ENCODE measurements around the gene STKLD1.
"Not testable (repeated sequence)": the region's sequence is repeated elsewhere in the genome, so short reads cannot be mapped to it uniquely, and the experiment has no call there.

Gene STKLD1

GRCh38 chr9:133389025-133389557 lies 12.9 kb downstream of the STKLD1 start:
- DNase-seq: no peak

GRCh38 chr9:133389562-133389961 lies 13.4 kb downstream of the STKLD1 start:
- DNase-seq: no peak

GRCh38 chr9:133390713-133391112 lies 14.5 kb downstream of the STKLD1 start:
- DNase-seq: no peak

- DNase-seq: not testable (repeated sequence)
Measured at GRCh38 chr9:133391449-133391848, 15.3 kb downstream of the STKLD1 start.

- not testable (repeated sequence) for DNase-seq
Measured at GRCh38 chr9:133392308-133392707, 16.1 kb downstream of the STKLD1 start.

- no peak for DNase-seq
Measured at GRCh38 chr9:133393399-133393798, 17.2 kb downstream of the STKLD1 start.

GRCh38 chr9:133394687-133395271 lies 18.6 kb downstream of the STKLD1 start:
- no peak for DNase-seq

- no peak for DNase-seq
Measured at GRCh38 chr9:133396952-133397351, 20.8 kb downstream of the STKLD1 start.

- no peak for DNase-seq
Measured at GRCh38 chr9:133397370-133397769, 21.2 kb downstream of the STKLD1 start.

- DNase-seq: no peak
Measured at GRCh38 chr9:133397895-133398294, 21.7 kb downstream of the STKLD1 start.

GRCh38 chr9:133400292-133400691 lies 24.1 kb downstream of the STKLD1 start:
- DNase-seq: no peak

GRCh38 chr9:133401588-133401987 lies 25.4 kb downstream of the STKLD1 start:
- no peak for DNase-seq

GRCh38 chr9:133402689-133403088 lies 26.5 kb downstream of the STKLD1 start:
- no peak for DNase-seq

- peak; percentile 66 for DNase-seq
Measured at GRCh38 chr9:133403766-133404453, 27.7 kb downstream of the STKLD1 start.

- DNase-seq: no peak
Measured at GRCh38 chr9:133404454-133405002, 28.4 kb downstream of the STKLD1 start.

- DNase-seq: no peak
Measured at GRCh38 chr9:133405508-133406438, 29.6 kb downstream of the STKLD1 start.

- DNase-seq: peak; percentile 88
Measured at GRCh38 chr9:133406480-133407307, 30.5 kb downstream of the STKLD1 start.

- DNase-seq: no peak
Measured at GRCh38 chr9:133408042-133408441, 31.9 kb downstream of the STKLD1 start.

- no peak for DNase-seq
Measured at GRCh38 chr9:133415170-133415569, 39.0 kb downstream of the STKLD1 start.

GRCh38 chr9:133417541-133418461 lies 41.6 kb downstream of the STKLD1 start, which contains the start of gene REXO4:
Gene REXO4 (minus strand): TSS chr9:133418010. CDS start chr9:133417844, 166 bp downstream.
- DNase-seq: peak; percentile 87

- no peak for DNase-seq
Measured at GRCh38 chr9:133419005-133419404, 42.8 kb downstream of the STKLD1 start.
